Hindlimb muscle (tissue), 1 donor: ENCODE measurements around the gene MLN. TPM values are rescaled to one million over a fixed set of nuclear protein-coding genes. Genes with fewer than 3 reads are reported as not detected.

ENCODE experiments used
- DNase-seq: peaks from one replicate; pipeline ENCODE4 v3.0.0-alpha.2; 2013
- polyA plus RNA-seq: library from polyadenylated mRNA; unstranded; fragments of 120-200 nt; gene quantifications from one replicate; pipeline ENCODE4 v1.2.1, GENCODE V29; 2013; ENCODE audit not compliant: insufficient read length

MLN gene
- polyA plus RNA-seq, 1 donor: not detected

DNA sequence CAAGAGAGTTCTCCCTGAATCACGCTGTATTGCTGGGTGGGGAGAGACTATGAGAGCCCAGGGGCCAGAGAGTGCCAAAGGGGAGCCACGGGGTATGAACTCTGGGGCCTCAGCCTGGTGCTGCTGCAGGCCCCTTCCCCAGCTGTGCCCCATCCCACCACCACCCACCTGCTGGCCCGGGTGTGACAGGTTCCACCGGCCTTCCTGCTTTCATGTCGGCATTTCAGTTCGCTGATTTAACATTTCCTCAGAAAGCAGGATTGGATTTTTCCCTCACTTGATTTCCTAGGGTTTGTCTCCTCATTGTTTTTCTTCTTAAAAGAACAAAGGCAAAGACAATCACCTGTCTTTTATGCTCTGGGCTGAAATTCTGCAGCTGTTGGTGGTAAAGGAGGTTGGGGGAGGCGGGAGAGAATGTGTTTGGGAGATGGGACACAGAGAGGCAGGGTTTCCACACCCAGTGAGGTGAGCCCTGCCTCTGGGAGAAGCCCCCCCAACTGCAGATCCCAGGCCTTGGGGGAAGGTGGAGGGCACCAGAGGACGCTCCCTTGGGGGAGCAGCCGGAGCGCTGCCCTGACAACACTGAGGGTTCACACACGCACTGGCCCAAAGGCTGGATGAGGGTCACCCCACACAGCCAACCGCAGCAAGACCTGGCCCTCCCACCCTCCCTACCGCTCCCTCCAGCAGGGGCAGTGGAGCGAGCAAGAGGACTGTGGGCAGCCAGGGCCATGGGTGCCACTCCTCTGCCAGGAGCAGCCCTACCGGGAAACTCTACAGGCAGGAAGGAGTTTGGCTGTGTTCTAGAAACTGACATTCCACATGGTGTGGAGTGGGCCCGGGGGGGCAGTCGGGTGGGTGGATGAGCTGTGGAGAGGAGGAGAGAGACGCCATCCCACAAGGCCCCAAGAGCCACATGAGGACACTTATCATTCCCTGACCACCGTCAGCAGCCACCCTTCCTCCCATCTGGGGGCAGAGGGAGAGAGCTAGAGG lies 10.5 kb upstream of the MLN start:
- DNase-seq: no peak

DNA sequence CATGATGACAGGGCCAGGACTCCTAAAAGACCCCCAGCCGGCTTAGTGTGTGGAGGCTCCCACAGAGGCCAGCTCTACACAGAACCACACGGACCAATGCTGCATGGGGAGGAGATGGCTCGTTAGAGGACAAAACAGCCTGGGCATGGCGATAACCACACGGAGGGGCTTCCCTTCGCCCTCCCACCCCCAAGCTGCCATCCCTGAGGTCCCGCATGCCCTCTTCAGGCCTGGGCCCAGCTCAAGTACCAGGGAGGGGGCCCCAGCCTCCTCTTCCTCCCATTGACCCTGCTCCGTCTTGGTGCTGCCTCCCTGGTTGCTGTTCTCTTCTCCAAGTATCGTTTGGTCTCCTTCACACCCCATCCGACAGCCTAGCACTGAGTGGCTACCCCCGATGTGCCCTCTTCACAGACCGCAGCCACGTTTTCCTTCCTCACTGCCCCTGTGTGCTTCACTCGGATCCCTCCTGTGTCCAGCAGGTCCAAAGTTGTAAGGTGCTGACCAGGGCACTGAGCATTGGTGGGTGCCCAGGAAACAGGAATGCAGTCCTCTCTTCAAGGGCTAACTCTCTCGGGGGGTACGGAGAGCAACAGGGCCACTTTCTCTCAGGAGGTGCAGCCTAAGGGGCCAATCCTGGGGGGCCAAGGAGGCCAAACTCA lies 9.6 kb upstream of the MLN start:
- DNase-seq: no peak

DNA sequence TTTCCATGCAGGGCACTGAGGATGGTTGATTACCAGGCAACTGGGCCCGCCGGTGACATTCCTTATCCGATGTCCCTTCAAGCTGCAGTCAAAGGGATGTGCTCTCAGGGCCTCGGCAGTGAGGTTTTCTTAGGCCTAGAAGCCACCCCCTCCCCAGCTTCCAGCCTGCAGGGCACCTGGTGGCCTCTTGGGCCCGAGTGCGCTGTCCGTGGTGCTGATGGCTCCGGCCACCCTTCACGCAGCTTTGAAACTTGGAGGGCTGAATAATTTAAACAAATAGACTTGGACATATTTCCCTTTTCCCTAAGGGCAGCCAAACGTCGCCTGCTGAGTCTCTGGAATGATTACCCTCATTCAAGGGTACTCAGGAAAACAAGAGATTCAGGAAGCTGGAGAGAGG lies 8.9 kb upstream of the MLN start:
- peak; percentile 72 for DNase-seq

DNA sequence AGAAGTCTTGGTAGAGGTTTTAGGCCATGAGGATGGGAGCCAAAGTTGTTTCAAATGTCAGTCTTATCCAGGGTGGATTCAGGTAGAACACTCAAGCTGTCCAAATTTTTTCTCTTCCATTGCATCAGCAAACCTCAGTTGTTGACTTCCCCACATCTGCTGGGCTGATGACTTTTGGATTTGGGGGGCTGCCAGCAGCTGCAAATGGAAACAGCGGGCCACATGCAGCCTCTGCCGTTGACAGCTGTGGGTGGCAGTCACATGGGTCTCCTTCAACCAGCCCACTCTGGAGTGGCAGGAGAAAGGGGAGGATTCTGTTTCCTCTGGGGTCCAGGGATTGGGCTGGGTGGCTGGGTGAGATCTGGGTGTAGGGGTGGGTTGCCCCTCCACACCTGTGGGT lies 5.8 kb upstream of the MLN start:
- DNase-seq: peak; percentile 32

DNA sequence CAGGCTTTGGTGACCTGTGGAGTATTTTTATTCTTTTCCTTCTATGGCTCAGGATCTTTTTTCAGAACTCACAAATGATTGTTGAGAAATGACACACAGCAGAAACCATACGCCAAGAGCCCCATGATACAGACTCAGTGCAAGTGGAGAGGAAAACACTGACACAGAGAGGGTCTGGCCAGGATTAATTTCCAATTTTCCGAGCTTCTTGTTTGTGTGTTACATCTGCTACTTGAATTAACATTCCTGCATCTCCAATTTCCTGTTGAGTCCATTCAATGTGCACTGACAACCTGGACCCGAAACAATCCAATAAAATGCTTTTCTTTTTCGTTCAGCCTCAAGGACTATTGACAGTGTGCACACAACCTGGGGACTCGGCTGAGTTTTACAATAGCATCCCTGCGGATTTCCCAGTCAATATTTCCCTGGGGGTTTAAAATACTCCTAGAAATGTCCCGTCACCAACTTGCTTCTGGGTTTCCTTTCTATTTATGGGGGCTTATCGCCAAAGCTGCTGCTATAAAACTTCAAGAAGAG lies 4.9 kb upstream of the MLN start:
- peak; percentile 48 for DNase-seq

DNA sequence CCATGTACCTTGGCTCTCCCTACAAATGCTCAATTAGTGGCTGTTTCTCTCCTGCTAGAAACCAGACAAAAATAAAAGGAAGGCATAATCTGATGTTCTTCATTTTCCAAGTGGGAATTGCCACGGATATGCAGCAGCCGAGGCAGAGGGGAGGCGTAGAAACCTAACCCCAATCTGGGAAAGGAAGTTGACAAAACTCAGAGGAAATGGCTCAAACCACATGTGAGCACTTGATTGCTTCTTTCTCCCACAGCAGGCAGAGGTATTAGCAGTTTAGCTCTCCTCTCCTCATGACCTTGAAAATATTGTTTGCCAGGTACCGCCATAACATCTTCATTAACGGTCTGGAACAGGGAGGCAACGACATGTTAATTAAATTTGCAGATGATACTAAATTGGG lies 3.8 kb upstream of the MLN start:
- DNase-seq: no peak

DNA sequence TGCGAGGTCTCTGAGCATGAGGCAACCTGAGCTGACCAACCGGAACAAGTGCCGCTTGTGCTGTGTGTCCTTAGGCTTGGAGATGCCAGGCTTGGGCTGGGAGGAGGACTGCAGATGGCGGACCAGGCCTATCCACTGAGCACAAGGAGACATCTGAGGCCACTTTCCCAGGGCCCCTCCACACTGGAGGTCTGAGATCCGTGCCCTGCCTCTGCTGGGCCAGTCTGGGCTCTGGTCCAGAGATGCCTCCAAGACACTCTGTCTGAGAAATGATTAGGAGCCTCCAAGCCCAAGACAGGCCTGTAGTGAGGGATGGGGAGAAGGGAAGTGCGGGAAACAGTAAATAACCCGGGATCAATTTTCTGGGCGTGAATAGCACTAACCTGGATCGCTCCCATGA lies 3.0 kb upstream of the MLN start:
- DNase-seq: no peak

DNA sequence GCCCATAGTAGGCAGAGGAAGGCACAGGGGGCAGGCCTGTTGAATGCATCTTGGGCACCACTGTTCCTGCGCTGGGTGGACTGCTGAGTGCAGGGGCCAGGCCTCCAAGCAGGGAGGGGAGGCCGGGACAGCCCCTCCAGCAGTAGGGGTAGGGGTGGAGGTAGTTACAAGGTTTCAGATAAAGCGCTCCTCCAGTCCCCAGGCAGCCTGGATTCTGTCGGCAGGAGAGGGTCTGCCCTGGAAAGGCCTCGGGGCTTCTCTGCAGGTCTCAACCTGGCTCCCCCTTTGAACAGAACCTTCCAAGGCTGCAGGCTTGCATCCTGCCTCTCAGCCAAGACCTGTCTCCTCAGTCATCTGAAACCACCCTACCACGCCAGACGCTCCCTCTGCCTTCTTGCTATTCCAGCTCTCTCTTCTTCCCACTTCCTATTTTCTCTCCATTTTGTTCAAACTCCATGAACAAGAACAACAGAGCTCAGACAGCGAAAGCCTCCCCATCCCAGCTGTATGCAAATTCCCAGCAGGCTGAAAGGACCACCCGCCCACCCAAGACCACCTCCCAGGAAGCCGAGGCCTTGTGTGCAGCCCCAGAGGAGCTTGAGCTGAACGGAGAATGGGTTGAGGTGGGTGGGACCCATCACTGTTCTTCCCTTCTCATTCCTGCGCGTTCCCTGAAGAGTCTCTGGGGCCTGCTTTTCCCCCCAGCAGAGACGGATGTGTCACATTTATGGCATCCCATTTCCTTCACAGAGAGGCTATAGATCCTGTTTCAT lies 1.4 kb downstream of the MLN start:
- no peak for DNase-seq

DNA sequence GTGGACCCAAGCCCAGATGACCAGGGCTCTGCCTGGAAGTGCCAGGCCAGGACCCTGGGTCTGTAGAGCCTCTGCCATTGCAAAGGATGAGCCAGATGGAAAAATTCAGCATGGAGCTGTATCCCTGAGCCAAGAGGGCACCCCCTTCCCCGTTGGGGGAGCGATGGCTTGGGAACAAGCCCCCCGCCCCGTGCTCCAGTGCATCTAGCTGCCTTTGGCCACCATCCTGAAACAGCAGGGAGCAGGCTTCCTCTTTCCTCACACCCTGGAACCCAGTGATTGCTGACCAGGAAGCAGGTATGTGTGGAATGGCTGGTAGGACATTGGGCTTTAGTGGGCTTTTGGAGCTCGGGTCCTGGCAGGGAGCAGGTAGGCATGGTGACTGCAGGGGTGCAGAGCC lies 2.2 kb downstream of the MLN start:
- DNase-seq: no peak

DNA sequence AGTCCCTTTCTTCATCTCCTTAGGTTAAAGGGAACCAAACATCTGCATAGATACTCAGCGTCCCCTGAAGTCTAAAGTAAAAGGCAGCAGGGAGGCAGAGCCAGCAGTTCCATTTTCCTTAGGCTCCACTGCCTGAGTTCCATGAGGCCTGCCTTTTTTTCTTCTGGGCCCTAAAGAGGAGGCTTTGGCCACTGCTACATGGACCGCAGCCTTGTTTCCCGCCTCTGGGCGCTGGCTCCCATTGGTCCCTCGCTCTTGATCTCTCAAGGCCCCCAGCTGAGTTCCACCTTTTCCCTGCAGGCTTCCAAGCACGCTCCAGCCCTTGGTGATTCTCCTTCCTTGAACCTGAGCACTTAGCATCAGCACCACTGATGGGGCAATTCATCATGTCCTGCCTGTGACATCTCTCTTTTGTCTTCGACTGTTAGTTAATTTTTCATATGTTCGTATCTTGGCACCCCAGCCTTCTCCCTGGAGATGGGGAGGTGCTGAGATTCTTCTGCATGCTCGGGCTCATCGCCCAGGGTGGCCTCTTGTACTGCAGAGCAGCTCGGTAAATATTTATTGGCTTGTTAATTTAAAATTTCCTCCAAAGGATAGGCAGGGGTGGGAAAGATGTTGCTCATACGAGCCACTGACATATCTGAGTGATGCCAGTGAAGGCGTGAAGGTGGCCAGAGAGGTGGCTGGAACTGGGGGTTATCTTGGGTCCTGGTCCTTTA lies 3.4 kb downstream of the MLN start:
- DNase-seq: no peak

DNA sequence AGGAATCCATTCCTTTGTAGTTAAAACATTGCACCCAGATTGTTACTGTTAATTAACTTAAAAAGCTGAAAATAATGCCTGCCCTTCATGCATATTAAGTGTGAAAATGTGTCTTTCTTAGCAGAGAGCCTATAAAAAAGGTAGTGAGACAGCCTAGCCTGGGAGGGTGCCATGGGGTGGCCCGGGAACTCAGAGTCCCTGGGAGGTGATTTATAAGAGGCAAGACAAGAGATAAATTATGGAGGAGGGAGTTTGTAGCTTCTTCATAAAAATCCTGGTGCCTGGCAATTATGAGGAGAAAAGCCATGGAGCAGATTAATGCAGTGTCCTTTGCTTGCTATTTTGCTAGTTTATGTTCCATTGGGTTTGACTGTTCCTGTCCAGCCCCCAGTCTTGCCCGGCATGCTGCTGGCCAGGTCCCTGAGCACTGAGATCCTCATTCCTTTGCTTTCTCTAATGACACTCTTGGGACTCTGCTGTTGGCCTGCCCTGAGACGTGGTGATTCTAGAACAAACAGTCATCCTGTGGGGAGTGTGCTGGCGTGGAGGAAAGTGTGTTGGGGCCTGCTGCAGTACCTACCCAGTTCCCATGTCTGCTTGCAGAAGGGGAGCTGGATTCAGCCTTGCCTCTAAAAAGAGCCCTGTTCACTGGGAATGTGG lies 4.2 kb downstream of the MLN start:
- no peak for DNase-seq

DNA sequence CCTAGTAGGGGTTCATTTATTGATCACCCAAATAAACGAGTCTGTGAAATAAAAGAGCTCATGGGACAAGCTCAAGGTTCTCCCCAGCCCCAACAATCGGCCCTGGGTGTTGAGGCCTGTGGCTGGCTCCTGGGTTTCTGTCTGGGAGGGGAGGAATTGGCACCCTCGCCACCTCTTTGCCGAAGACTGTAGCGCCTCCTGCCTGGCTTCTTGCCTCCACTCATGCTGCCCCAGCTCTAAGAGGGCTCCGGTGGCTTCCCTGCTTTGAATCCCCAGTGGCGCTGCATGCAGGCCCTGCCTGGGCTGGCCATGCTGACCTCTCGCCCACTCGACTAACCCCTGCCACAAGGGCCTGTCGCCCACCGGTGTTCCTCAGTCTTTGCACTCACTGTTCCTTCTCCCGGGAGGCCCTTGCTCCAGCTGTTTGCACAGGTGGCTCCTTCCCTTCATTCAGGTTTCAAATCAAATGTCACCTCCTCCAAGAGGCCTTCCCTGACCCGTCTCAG lies 5.4 kb downstream of the MLN start:
- DNase-seq: no peak

DNA sequence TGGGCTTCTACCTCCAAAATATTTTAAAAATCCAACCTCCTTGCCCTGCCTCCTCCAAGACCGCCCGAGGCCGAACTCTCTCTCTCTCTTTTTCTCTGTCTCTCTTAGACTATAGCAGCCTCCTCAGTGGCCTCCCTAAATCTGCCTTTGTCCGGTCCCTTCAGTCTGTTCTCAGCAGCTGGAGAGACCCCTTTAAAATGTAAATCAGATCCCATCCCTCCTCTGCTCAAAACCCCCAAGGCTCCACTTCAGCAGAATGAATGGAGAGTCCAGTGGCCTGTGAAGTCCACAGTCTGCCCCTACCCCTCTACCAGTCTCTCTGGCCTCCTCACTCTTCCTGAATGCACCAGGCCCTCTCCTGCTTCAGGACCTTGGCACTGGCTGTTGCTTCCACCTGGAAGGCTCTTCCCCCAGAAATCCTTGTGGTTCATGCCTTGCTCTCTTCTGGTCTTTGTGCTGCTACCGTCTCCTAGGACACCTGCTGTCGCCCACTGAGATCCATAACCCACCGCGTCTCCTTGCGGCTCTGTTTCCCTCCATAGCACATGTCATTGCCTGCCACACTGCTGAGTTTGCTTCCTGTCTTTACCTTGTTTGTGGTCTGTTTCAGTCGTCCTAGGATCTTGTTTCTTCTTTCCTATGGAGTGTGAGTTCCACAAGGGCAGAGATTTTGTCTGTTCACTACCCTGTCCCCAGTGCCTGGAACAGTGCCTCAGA lies 6.0 kb downstream of the MLN start:
- no peak for DNase-seq

DNA sequence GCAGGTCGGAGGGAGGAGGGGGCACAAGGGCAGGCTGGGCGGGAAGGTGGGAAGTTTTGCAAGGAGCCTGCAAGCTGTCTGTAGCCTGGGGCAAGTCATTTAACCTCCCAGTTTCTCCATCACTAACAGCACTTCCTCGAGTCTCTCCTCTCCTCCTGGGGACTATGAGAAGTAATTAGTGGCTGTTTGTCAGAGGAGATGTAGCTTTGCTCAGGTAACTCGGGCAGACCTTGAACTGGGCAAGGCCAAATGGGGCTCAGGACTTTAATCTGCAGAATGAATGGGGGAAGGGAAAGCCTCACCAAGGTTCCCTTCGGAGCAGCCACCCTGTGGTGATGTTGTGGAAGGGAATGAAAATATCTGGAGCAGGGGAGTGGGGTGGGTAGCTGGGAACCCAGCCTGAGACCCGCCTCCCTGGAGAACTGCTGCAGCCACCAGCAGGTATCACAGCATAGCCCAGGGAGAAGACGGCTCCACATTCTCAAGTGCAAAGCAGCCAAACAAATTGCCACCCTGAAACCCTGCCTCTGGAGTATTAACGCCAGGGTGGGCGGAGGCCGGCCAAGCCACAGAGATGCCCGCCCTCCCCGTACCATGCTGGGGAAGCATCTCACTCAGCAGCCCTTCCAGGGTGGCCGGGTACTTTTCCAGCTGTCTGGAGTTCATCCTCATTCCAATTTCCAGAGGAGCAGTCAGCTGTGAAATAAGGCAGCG lies 8.7 kb downstream of the MLN start:
- DNase-seq: no peak

DNA sequence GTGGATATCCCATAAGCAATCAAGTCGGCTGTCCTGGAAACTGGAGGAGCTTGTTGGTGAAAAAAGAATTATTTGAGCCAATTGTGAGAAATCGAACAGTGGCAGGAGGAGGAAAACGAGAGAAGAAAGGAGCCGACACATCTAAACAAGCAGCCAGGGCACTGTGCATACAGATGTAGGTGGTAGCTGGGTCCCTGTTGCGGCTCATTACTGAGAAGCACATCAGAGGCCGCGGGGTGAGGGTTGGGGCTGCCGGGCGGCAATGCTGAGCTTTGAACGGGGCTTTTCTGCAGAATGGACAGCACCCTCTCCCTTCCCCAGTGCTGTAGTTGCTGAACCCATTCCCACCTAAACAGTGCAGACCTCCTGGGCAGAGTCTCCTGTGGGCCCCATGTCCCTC lies 10.8 kb downstream of the MLN start:
- DNase-seq: no peak

DNA sequence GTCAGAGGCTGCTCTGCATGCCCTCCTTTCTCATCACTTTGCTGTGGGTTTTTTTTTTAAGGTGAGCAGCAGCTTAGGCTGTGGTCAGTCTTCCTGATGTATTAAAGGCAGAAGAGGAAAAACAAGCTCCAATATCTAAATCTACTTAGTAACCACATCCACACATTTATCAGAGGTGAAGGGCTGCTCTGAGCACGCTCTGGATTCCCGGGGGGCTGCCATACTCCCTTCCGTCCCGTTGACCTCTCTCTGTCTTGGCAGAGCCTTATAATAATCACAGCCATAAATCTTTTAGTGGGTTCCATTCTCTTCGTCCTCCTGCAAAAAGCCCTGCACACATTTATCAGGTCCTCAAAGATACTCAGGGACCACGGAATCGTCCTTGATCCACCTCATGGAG lies 12.2 kb downstream of the MLN start:
- DNase-seq: no peak

DNA sequence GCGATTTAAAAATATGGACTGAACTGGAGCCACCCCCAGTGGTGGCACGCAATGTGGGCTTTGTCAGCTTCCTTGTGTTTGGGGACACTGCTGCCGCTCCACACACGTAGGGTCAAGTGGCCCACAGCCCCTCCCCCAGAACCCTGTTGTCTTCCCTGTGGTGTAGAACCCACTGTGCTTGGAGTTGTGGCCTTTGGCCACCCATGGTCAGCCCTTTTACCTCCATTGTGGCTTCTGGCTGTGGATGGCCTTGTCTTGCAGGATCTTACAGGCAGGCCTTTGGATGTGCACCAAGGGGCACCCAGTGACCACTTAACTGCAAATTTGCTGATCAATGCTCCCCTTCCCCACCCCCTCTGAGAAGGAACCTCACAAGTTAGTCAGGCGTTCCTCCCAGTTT lies 12.9 kb downstream of the MLN start:
- DNase-seq: no peak

DNA sequence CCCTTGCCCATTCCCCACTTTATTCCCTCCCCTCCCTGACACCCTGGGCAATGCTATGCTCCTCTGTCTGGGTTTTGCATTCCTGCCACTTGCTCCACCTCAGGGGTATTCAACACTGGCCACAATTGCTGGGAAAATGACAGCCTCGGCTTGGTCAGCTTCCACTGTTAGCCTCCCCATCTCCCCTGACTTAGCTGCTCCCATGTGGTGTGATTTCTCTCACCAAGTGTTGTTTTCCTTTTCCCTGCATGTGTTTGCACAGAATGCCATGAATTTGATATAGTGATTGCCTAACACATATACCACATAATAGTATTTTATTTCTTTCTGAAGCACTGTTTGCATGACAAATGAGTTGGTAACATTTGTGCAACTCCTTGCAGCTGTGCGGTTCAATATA lies 13.4 kb downstream of the MLN start:
- DNase-seq: no peak

DNA sequence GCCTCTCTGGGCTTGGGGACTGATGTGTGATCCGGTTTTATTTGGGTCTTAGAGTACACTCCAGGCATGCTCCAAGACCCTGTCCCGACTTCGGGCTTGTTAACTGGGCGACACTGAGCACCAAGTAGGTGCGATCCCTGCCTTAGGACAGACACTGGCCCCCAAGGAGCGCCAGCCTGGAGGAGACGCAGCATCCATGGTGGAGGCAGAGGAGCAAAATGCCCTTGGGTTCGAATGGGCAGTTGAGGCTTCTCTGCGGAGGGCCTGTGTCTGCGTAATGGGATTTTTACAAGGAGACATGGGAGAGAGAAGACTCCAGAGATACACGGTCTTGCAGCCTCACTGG lies 14.3 kb downstream of the MLN start:
- DNase-seq: no peak
